ENCODE data around the gene DIAPH1.

The DIAPH1 gene

GRCh38 chr5:141543053-141543452 is 75.7 kb downstream of the DIAPH1 start:
- H3K4me3 ChIP-seq (ENCODE audit: low read depth, low read length), result no peak overlapping the region
- TF ChIP-seq CTCF (IDR thresholded peaks at IDR 0.05; ENCODE audit: low read depth, low read length), result no peak

GRCh38 chr5:141534492-141535213 is 84.1 kb downstream of the DIAPH1 start:
- no peak for TF ChIP-seq CTCF (IDR thresholded peaks at IDR 0.05; ENCODE audit: low read depth, low read length)
- H3K4me3 ChIP-seq (ENCODE audit: low read depth, low read length), result no peak overlapping the region

GRCh38 chr5:141533897-141534296 is 84.9 kb downstream of the DIAPH1 start:
- no peak for TF ChIP-seq CTCF (IDR thresholded peaks at IDR 0.05; ENCODE audit: low read depth, low read length)
- no peak overlapping the region for H3K4me3 ChIP-seq (ENCODE audit: low read depth, low read length)

- no peak for TF ChIP-seq CTCF (IDR thresholded peaks at IDR 0.05; ENCODE audit: low read depth, low read length)
- H3K4me3 ChIP-seq (ENCODE audit: low read depth, low read length), result no peak overlapping the region
These were observed 86.1 kb downstream of the DIAPH1 start for GRCh38 chr5:141532726-141533125.

- no peak for TF ChIP-seq CTCF (IDR thresholded peaks at IDR 0.05; ENCODE audit: low read depth, low read length)
- no peak overlapping the region for H3K4me3 ChIP-seq (ENCODE audit: low read depth, low read length)
These were observed 88.9 kb downstream of the DIAPH1 start for GRCh38 chr5:141529873-141530272.

GRCh38 chr5:141529002-141529401 is 89.8 kb downstream of the DIAPH1 start:
- no peak for TF ChIP-seq CTCF (IDR thresholded peaks at IDR 0.05; ENCODE audit: low read depth, low read length)
- H3K4me3 ChIP-seq (ENCODE audit: low read depth, low read length), result no peak overlapping the region

GRCh38 chr5:141528291-141528984 is 90.4 kb downstream of the DIAPH1 start:
- TF ChIP-seq CTCF (IDR thresholded peaks at IDR 0.05; ENCODE audit: low read depth, low read length), result no peak
- no peak overlapping the region for H3K4me3 ChIP-seq (ENCODE audit: low read depth, low read length)
